Hematopoietic multipotent progenitor cell treated with erythropoietin and hydrocortisone succinate and interleukin-3 and kit ligand, for 6 days (in vitro differentiated cells): ENCODE measurements around the gene LTC4S.

Experiments used
- DNase-seq: peaks from one replicate; pipeline ENCODE4 v3.0.0-alpha.2; 2015

Gene LTC4S

DNA sequence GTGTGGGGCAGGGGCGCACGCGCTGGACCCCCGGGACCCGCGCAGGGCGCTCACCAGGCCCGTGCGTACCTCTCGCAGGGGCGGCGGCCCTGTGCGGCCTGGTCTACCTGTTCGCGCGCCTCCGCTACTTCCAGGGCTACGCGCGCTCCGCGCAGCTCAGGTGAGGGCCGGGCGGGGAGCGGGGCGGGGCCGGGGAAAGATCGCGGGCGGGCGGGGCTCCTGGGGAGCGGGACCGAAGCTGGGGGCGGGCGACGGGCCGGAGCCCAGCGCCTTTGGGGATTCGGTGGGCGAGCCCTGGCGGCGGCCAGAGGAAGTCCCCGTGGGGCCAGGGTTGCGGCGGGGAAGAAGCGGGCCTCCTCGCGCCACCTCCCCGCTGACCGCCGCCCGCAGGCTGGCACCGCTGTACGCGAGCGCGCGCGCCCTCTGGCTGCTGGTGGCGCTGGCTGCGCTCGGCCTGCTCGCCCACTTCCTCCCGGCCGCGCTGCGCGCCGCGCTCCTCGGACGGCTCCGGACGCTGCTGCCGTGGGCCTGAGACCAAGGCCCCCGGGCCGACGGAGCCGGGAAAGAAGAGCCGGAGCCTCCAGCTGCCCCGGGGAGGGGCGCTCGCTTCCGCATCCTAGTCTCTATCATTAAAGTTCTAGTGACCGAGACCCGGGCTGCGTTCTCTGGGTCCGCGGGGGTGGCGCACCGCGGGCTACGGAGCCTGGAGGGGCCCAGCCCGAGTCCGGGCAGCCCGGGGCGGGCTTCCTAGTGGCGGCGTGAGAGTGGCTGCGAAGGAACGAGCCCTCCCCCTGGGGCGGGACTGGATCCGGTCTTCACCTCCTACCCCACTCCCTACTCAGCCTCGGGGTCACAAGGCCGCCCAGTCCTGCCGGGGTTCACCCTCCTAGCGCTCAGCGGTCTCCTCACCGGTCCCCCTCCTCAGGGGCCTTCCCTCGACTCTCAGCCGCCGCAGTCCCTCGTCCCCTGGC, 2.4 kb downstream of the LTC4S start:
- DNase-seq, result peak; percentile 89

DNA sequence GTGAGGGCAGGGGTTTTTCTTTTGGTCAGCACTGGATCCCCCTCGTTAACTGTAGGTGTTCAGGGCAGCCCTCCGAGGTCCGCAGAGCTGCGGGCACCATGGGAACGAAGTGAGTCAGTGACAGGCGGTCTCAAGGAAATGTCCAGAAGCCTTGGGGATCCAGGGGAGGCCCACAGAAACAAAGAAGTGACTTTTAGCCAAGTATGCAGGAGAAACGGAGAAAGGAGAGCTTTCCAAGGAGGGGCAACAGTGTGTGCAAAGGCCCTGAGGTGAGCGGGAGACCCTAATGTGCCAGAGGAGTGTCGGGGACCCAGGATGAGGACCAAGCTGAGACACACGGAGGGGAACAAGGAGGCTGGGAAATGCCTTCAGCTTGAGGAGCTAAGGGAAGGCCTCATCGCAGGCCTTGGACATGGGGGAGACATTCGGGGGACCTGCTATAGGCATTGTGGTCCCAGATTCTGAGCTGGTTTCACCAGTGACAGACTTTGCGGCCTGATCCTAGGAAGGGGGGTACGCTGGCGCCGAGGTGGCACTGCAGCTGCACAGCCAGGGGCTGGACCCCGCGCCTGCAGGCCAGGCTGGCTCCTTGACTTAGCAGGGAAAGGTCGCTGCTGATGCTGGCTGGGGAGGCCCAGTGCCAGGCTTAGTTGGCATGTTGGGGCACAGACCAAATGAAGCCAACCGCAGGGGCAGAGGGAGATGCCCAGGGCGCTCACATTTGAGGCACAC, 3.3 kb downstream of the LTC4S start:
- no peak for DNase-seq

DNA sequence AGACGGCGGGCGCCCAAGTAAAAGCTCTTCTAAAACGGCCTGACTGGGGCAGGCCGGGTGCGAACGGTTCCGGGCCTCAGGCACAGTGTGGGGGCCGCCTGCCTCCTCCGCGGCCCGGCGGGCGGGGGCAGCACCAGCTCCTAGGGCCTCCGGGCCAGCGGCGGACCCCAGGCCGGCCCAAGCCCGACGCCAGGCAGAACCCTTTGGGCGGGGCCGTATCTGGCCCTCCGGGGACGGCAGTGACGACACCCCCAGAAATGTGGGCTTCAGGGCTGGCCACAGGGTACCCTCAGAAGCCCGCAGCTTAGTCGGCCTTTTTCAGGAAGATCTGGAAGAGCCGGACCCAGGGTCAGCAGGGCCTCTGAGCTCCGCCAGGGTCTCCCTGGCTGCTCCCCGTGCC, 4.0 kb downstream of the LTC4S start:
- DNase-seq, result no peak

DNA sequence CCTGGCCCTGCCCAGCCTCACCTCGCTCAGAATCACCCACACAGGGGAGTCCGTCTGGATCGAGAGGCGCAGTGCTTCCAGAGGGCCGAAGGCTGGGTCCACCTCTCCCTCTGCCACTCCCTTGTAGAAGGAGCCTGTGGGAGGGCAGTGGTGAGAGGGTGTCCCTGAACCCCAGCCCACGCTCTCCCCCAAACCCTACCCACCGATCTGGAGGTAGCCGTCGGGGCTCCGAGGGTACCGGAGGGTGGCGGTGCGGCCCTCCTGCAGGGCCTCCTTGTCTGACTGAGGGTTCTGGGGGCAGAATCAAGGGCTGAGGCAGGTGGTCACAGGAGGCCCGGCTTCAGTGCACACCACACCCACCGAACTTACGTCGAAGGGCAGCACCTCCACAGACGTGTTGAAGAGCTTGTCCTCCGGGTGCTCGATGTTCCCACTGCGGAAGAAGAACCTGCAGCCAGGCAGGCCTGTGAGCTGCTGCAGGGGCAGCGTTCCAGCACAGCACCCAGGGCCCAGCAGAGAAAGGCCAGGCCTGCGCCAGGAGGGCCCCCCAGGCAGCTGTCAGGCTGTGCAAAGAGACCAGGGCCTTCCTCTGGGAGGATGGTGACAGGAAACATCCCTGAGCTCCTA, 4.5 kb downstream of the LTC4S start:
- no peak for DNase-seq

DNA sequence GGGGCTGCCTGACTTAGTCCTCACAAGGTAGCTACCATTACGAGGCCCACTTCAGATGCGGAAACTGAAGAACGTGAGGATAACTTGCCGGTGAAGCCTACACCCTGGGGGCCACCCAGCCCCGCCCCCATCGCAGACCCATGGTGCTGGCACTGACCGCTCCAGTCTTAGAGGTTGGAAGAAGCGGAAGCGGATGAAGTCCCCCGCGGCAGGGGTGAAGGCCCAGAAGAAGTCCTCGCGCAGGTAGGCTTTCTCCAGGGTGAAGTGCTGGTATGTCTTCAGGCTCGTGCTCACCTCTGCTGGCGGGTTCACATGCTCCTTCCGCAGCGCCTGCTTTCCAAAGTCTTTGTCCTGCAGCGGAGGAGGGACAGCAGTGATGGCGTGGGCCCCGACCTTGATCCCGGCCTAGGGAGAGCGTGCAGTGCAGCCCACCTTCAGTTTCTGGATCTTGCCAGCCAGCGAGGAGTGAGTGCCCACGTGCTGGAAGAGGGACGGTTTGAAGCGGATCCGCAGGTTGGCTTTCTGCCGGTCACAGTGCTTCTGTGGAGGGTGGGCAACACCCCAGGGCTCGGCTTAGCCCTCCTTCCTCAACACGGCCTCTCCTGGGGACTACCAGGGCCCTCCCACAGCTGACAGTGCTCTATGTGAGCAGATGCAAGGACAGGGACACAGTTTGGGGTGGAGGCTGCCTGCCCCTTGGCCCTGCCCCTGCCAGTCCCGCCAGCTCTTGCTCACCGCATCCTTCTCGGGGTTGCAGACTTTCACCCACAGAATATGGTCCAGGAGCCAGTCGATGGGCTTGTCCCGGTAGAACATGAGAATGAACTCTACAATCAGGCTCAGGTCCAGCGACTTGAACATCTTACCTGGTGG, 5.2 kb downstream of the LTC4S start:
- no peak for DNase-seq

DNA sequence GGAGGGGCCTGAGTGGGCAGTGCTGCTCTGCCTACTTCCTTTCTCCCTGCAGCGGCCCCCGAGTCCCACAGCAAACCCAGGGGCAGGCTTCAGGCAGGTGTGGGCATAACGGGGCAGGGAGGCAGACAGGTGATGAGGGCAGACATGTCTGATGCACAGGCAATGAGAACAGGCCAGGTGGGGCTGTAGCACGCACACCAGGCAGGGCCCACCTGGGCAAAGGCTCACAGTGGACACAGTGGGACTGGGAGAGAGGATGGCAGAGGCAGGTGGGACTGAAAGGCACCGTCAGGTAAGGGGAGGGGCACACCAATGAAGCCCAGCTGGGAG, 5.8 kb downstream of the LTC4S start:
- DNase-seq, result no peak

DNA sequence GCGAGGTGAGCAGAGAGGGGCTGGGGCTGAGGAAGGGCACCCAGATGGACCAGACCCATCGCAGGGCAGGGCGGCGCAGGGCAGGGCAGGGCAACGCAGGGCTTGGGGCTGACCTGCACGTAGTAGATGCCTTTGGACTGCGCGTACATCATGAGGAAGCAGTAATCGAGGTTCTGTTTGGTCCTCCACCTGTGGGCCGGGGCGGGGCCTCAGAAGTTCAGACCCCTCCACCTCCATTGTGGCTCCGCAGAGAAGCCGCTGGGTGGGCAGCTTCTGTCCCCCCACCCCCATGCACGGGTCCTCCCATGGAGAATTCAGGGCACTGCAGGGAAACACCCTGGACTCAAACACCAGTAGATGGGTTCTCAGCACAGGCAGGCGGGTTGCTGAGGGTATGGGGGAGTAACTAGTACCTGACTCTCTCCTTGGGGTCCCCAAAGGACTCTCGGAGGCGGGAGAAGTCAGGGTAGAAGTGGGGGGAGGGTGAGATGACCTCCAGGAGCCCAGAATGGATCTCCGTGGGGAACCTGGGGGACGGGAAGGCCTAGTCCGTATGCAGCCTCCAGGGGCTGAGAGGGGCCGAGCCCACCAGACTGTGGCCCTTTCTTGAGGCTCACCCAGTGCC, 6.4 kb downstream of the LTC4S start:
- no peak for DNase-seq

DNA sequence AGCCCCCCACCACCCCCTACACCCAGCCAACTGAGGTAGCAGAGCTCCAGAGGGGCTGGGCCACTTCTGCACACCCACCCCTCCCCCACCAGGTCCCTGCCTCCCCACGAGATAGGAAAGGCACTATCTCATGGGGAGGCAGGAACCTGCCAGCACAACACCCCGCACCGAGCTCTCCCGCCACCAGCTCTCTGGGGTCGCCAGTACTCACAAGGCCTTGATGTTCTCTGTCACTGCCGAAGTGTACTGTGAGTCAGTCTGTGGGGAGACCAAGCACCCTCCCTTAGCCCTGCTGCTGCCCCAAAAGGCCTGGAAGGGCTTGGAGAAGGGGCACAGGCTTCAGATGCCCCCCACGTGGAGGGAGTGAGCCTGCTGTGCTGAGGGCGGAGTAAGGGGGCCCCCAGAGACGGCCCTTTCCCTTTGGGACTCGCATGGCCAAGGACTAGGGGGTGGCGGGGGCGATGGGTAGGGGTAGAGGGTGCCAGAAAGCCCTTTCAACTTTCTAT, 7.0 kb downstream of the LTC4S start:
- DNase-seq, result peak; percentile 69

DNA sequence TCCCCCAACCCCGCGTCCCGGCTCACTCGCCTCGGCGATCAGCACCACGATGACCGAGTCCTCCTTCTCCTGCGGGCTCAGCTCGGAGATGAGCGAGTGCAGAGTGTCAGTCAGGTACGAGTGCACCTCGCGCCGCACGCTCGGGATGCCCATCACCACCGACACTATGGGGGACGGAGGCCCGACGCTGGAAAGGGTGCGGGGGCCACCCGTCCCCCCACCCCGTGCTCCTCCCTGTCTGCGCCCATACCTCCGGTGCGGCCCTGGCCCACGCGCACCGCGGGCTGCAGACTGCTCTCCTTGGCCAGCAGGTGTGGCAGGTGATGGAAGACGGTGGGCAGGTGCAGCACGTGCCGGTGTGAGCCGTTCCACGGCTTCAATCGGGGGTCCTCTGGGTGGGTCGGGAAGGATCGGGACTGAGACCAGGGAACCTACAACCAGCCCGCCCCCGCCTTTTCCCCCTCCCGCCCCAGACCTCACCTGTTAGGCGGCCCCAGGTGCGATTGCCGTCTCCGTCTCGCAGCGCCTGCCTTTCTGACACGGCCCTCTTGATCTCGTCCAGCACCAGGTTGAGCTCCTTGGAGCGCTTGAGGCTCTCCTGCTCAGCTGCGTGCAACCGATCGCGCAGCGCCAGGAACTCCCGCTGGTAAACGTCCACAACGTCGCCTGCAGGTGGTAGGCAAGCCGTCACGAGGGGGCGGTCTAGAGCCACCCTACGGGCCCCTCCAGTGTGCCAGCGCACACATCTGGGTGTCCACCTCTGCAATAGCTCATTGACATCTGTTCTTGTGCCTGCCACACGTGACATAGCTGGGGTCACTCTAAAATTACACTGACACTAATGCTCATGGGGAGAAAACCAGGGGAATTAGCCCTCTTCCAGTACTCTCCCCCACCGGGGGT, 7.8 kb downstream of the LTC4S start:
- DNase-seq, result peak; percentile 92

DNA sequence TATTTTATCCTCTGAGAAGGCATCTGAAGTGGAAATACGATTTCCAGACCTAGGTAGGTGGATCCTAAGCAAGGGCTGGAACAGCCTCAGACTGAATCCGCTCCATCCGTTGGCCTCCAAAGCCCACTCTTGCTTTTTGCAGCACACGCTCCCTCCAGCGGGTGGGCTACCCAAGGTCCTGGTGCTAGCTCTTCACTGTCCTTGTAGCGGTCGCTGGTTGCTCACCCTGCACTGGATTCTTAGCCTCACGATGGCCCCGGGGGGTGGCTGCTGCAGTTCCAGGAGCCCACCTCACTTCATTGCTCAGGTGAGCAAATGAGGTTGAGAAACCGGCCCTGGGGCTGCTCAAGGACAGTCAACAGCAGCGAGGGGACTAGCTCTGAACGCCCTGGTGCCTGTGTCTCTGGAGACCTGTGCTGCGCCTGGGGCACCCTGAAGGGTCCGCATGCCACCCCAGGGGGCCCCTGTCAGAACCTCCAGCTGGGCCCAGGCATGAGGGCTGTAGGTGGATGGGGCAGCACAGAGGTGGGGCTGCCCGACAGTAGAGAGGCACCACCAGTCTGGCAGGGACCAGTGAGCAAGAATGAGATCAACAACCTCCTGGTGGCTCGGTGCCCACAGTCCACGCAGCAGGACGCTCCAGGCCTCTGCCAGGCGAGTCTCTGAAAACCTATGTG, 8.6 kb downstream of the LTC4S start:
- DNase-seq, result no peak

DNA sequence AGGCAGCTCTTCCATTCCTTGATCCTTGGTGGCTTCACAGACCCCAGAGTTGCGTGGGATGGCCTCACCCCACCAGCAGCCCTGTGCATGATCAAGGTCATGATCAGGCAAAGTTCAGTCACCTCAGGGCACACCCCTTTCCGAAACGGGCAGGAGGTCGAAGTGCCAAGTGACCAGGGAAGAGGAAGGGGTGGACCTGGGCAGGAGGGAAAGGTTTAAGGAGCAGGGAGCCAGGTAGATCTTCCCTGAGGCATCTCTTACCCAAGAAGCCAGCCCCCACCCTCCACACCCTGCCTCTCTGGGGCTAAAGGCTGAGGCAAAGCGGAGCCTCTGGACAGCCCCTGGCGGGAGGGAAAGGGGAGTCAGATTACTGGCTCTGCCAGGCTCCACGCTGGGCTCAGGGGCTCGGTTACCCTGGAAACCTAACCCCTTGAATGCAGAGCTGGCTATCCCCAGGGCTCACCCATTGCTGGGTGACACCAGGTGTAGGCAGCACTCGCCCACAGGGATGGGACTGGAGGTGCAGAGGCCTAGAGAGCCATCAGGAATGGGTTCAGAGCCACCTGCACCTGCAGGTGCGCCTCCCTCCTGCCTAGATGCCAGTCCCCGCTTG, 9.3 kb downstream of the LTC4S start:
- no peak for DNase-seq

DNA sequence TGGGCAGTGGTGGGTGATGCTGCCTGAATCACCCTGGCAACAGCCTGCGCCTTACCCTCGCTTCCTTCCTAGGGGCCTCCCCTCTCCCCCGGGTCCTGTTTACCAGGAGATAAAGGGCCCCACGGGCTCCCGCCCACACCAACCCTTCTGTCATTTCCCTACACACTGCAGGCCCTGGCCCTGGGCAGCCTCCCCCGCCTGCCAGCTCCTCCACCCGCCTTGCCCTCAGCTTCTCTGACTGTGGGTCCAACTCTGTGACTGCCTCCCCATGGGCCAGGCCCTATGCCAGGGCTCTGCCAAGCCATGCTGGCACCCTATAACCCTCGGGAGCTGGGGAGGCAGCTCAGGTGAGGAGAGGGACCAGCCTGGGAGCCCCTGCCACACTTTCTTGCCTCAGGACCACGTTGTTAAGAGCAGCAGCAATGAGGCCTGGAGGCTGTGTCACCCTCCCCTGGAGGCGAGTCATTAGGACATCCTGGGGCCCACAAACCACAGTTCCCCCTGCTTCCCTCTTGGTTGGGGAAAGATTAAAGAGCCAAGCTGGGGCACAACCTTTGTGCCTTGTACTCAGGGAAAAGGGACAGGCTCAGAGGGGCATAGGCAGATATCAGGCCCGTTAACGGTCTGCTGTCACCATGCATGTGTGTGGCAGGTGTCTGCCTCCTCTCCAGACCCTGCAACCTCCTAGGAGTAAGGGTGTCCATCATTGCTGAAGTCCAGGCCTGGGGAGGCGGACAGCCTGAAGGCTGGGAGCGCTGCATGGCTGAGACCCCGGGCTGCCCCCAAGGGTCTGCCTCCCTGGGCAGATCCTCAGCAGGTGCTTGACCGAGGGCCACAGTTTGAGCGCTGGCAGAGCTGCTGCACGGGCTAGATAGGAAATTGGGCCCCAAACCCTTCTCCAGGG, 10.1 kb downstream of the LTC4S start:
- DNase-seq, result peak; percentile 92

DNA sequence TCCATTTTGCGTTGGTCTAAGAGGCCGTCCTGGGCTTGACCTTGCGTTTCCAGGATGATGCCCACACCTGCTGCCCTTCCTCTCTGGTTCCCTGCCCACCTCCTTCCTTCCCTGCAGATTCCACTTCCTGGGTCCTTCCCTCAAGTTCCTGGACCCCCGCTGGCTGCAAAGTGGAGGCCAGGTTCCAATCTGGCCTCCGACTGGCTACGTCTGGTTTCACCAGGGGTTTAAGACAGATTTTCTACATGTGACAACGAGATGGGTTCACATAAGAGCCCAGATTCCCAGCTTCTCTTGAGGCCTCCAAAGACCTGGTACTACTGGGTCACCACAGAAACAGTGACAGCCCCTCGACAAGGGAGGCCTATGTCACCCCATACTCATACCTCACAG, 10.8 kb downstream of the LTC4S start:
- DNase-seq, result no peak

DNA sequence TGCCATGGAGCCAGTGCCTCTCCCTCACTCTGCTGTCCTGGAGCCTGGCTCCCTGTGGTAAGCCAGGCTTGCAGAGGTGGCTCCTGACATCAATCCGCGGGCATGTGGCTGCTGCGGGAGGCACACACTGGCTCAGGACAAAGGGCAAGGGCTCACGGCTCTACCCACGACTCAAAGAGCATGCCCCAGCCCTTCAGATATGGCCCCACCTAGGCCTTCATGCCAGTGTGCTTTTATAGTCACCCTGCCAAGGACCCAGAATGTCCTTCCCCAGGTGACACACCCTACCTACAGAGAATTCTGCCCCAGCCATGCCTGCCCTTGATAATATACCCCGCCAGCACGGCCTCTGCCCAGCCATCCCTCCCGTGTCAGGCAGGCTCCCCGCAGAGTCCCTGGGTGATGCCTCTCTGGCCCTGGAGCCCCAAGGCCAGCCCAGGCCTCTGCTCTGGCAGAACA, 11.3 kb downstream of the LTC4S start:
- DNase-seq, result peak; percentile 61

DNA sequence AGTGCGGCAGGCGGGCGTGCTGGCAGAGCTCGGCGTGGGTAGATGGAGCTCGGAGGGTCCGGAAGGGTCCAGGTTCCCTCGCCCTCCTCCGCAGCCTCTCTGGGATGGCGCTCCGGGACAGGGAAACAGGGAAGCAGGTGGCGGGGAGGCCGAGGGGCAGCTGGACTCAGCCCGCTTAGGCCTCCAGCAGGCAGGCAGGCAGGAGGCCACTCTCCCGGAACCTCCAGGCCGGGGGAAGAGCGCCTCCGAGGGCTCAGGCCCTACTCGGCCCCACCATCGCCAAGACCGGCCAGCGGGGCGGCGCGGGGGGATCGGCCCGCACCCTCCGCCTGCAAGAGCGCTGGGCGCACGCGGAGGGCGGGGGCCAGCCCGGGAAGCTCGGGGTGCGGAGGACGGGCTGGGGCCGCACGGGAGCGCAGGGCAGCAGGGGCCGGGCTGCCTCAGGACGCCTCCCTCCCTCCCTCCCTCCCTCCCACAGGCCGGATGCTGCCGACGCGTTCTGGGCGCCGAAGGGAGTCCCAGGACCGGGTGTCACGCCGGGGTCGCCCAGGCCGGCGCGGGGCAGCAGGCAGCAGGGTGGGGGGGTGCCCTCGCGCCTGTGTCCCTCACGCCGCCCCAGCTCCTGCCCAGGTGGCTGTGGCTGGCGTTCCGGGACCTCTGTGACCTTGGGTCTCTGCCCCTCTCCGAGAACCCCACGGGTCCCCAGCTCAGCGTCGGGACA, 11.9 kb downstream of the LTC4S start:
- peak; percentile 63 for DNase-seq

DNA sequence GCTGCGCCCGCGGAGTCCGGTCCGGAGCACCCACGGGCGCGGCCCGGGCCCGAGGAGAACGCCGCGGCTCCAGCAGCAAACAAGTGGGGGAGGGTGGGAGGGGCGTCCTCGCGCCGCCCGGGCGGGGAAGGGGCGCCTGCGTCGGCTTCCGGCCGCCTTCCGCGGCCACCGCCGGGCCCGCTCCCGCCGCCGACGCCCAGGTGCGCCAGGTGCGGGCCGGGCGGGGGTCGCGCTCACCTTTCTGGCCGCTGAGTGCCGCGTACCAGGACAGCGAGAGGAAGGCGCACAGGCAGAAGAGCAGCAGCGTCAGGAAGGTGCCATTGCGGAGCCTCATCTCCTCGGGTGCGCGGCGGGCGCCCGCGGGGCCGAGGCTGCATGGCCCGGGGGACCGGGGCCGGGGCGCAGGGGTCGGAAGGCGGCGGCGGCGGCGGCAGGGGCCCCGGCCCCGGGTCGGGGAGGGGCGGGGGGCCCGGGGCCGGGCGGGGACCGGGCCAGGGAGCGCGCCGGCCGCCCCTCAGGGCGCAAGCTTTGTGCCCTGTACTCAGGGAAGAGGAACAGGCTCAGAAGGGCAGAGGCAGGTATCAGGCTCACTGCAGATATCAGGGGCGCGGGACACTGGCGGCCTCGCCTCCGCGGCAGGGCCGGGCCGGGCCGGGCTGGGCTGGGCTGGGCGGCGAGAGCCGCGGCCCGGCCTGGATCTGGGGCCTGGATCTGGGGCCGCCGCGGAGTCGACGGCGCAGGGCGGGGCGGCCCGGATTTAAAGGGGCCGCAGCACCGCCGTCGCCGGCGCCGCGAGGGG, 12.7 kb downstream of the LTC4S start, which contains the start of gene MGAT4B:
MGAT4B (minus strand) TSS at position 617 of the 799 bp plus-strand sequence; CDS start at position 334, 283 bp downstream.
- DNase-seq, result peak; percentile 90
